ENCODE results near the gene ACTN1.

- TF ChIP-seq CTCF (IDR thresholded peaks at IDR 0.05; ENCODE audit: poor library complexity) (no peak), EZH2 (IDR thresholded peaks at IDR 0.05; ENCODE audit: borderline replicate concordance) (no peak)
These were observed 56.2 kb downstream of the ACTN1 start for GRCh38 chr14:68922886-68923285.

All from hepatocyte (in vitro differentiated cells).